NCI-H2081 (cell line): Measurements from ENCODE around the gene CACNA2D4.

ENCODE experiments used
- DNase-seq, 2 experiments: peaks; one replicate each; lab custom pipeline; 2025; lab: John Stamatoyannopoulos, UW

Gene CACNA2D4

GRCh38 chr12:1844661-1845409, 73.6 kb downstream of the CACNA2D4 start:
- DNase-seq, result no peak

- no peak for DNase-seq
Measured at GRCh38 chr12:1844223-1844622, 74.2 kb downstream of the CACNA2D4 start.

- no peak for DNase-seq
Measured at GRCh38 chr12:1843641-1844005, 74.8 kb downstream of the CACNA2D4 start.

- DNase-seq, result no peak
Measured at GRCh38 chr12:1842905-1843640, 75.4 kb downstream of the CACNA2D4 start.

- no peak for DNase-seq
Measured at GRCh38 chr12:1842183-1842904, 76.1 kb downstream of the CACNA2D4 start.

- DNase-seq, result no peak
Measured at GRCh38 chr12:1841586-1842182, 76.8 kb downstream of the CACNA2D4 start.

GRCh38 chr12:1840981-1841425, 77.4 kb downstream of the CACNA2D4 start:
- no peak for DNase-seq

- peak in 1 of 2 experiments; percentile 22 for DNase-seq
Measured at GRCh38 chr12:1839956-1840951, 78.2 kb downstream of the CACNA2D4 start.

- DNase-seq, result no peak
Measured at GRCh38 chr12:1839464-1839863, 79.0 kb downstream of the CACNA2D4 start.

- DNase-seq, result no peak
Measured at GRCh38 chr12:1838994-1839365, 79.5 kb downstream of the CACNA2D4 start.

- no peak for DNase-seq
Measured at GRCh38 chr12:1838205-1838993, 80.1 kb downstream of the CACNA2D4 start.

- DNase-seq, result no peak
Measured at GRCh38 chr12:1837541-1838204, 80.8 kb downstream of the CACNA2D4 start.

- DNase-seq, result no peak
Measured at GRCh38 chr12:1836854-1837421, 81.5 kb downstream of the CACNA2D4 start.

- DNase-seq, result no peak
Measured at GRCh38 chr12:1836241-1836803, 82.1 kb downstream of the CACNA2D4 start.

- DNase-seq, result no peak
Measured at GRCh38 chr12:1835211-1836131, 83.0 kb downstream of the CACNA2D4 start.

- no peak for DNase-seq
Measured at GRCh38 chr12:1834186-1834925, 84.1 kb downstream of the CACNA2D4 start.

GRCh38 chr12:1833596-1834028, 84.8 kb downstream of the CACNA2D4 start:
- no peak for DNase-seq
